ENCODE data around the gene DLG3.

The DLG3 gene

DNA sequence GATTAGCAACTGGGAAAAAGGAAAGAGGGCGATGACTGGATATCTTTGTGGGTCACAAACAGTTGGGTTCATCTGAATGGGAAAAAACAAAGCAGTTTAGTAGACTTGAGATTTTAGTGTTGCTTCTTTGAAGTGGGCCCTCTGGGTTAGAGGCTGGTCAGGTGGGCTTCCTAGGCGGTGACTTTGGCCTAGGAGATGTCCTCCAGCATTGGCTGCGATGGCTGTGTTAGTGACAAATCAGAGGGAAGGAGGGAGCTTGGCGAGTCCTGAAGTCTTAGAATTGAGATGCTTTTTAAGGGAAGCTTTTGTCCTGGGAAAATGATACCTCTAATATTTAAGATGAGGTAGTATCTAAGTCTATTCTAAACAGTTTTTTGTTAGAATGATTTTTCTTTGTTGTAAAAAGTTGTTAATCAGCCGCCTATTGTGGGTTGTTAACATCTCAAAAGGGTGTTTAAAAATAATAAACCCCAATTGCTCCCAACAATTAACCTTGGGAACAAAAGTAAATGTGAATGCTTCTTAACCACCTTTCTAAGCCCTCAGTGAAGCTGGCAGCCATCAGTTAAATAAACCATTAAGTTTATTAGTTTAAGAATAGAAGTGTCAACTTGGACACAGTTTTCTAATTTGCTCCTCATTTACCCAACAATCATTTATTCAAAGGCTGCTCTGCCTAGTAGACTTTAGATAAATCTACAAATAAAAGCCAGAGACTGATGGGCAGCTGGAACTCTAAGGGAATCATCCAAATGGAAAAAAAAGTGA is 31.7 kb downstream of the DLG3 start:
- Histone ChIP-seq H3K36me3 (replicated peaks) (no peaks in the 10 kb centered on the region), H3K4me3 (ENCODE audit: low read depth, low read length) (no peak overlapping the region), H3K27ac (peak overlapping the region; percentile 91), H3K27me3 (replicated peaks) (no peaks in the 10 kb centered on the region)
- no peak for DNase-seq
- in situ Hi-C loops (cut with HindIII; ENCODE audit: low pct_ligation_motif_present, low sequenced_read_pairs): no loop called here
- TF ChIP-seq, protein P1, sequence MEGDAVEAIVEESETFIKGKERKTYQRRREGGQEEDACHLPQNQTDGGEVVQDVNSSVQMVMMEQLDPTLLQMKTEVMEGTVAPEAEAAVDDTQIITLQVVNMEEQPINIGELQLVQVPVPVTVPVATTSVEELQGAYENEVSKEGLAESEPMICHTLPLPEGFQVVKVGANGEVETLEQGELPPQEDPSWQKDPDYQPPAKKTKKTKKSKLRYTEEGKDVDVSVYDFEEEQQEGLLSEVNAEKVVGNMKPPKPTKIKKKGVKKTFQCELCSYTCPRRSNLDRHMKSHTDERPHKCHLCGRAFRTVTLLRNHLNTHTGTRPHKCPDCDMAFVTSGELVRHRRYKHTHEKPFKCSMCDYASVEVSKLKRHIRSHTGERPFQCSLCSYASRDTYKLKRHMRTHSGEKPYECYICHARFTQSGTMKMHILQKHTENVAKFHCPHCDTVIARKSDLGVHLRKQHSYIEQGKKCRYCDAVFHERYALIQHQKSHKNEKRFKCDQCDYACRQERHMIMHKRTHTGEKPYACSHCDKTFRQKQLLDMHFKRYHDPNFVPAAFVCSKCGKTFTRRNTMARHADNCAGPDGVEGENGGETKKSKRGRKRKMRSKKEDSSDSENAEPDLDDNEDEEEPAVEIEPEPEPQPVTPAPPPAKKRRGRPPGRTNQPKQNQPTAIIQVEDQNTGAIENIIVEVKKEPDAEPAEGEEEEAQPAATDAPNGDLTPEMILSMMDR (IDR thresholded peaks at IDR 0.05; ENCODE audit: low read depth, low read length, missing control alignments): no peak

DNA sequence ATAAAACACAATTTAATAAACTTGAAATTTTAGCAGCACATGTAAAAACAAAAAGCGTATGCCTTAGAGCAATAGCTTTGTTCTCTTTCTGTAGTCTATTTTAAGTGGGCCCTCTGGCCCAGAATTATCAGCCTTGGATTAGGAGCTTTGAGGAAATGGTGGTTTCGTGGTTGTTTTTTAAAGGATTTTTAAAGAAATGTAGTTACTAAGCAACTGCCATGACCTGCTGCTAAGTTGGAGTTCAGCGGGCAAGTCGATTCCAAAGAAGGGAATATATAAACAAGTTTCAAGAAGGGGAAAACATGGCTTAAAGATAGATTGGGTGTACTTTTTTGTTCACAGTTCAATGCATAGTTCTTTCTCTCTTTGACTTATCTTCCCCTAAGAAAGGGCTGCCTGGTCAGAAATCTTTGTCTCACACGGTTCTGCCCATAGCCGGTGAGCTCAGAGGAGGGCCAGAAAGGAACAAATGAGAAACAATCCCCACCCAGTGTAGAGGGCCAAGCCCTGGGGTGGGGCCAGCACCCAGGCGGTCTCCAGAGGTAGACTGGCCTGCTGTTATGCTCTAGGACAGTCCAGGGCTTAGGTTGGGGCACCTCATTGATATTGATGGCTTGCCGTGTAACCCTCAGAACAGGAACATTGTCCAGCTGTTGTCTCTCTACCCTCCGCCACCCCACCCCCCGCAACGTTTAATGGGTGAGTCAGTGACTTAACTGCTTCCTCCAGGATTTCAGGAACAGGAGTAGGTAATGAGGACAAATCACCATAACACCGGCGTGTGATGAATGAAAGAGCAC is 32.5 kb downstream of the DLG3 start:
- TF ChIP-seq, protein P1 (IDR thresholded peaks at IDR 0.05; ENCODE audit: low read depth, low read length, missing control alignments): no peak
- Histone ChIP-seq H3K4me3 (ENCODE audit: low read depth, low read length) (peak overlapping the region; percentile 22), H3K36me3 (replicated peaks) (no peaks in the 10 kb centered on the region), H3K27ac (peak overlapping the region; percentile 91), H3K27me3 (replicated peaks) (no peaks in the 10 kb centered on the region)
- peak; percentile 60 for DNase-seq
- in situ Hi-C loops (cut with HindIII; ENCODE audit: low pct_ligation_motif_present, low sequenced_read_pairs): no loop called here

DNA sequence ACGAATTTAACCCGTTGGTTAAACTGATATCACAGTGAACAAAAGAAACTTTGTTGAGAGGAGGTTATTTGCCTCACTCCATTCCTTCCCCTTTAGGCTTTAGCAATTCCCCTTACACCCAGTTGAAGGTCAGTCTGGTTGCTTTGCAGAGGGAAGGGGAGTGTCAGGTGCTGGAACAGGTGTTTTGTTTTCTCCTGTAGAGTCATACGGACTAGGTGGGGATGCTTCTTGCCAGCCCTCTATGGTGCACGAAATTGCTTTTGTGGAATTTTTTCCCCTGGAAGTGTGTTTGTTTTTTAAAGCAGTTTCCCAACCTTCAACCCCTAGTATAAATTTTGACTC is 33.1 kb downstream of the DLG3 start:
- in situ Hi-C loops (cut with HindIII; ENCODE audit: low pct_ligation_motif_present, low sequenced_read_pairs): no loop called here
- Histone ChIP-seq H3K36me3 (replicated peaks) (no peaks in the 10 kb centered on the region), H3K27ac (peak overlapping the region; percentile 91), H3K4me3 (ENCODE audit: low read depth, low read length) (peak overlapping the region; percentile 7), H3K27me3 (replicated peaks) (no peaks in the 10 kb centered on the region)
- TF ChIP-seq, protein P1 (IDR thresholded peaks at IDR 0.05; ENCODE audit: low read depth, low read length, missing control alignments): no peak
- no peak for DNase-seq

DNA sequence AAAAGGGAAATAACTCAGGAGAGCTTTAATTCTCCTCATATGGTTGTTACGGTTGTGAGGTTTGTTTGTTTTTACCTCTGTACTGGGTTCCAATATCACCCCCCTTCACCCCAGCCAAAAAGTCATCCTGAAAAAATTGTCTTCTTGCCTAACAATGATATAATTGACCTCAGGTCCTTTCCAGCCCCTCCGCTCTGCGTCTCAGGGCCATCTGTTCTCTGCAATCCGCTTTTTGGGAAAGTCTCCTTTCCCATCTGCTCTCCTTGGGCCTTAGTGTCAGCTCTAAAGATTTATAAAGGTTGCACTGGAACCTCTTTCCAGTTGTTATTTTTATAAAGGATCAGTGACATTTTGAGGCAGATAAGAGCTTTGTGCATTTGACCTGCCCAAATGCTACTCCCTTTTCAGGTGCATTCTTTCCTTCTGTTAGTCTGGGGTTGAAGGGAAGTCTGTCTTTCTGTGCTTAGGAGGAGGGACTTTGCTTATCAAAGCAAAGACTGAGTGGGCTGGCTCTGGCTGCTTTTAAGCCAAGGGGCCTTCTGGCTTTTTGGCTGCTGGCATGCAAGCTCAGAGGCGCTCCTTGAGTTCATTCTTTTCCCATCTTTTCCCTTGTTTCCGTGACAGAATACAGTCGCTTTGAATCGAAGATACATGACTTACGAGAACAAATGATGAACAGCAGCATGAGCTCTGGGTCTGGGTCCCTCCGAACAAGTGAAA is 34.1 kb downstream of the DLG3 start:
- no peaks in the 10 kb centered on the region for H3K27me3 ChIP-seq (replicated peaks)
- DNase-seq: peak; percentile 11
- in situ Hi-C loops (cut with HindIII; ENCODE audit: low pct_ligation_motif_present, low sequenced_read_pairs): no loop called here
- H3K36me3 ChIP-seq (replicated peaks): no peaks in the 10 kb centered on the region
- peak overlapping the region; percentile 91 for H3K27ac ChIP-seq
- H3K4me3 ChIP-seq (ENCODE audit: low read depth, low read length): peak overlapping the region; percentile 4
- TF ChIP-seq, protein P1 (IDR thresholded peaks at IDR 0.05; ENCODE audit: low read depth, low read length, missing control alignments): no peak

DNA sequence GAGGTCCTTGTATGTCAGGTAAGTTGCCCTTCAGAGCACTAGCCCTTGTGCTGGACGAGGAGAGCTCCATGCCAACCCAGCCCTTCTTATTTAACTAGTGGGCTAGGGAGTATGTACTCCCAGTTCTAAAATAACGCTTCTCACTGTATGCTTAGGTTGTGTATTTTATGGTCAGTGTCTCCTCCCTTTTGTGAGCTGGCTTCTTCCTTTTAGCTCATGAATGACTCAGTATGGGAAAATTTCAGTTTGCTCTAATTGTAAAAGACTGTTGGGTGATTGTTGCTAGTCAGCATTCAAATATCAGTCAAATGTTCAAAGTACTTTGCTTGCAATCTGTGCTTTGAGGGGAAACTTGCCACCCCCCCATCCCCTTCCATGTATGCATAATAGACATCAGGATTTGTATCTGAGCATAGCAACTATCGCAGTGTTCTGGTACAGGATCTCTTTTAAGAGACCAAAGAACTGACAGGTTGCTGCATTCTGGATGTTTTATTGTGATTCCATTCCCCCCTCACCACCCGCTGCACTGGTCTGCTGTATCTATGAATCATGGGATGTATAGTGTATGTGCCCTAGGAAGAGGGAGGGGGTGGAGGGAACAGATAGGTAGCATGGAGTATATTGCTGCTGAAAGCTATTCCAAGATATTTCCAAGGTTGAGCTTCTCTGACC is 34.7 kb downstream of the DLG3 start:
- Histone ChIP-seq H3K27me3 (replicated peaks) (no peaks in the 10 kb centered on the region), H3K27ac (peak overlapping the region; percentile 91), H3K4me3 (ENCODE audit: low read depth, low read length) (peak overlapping the region; percentile 4), H3K36me3 (replicated peaks) (no peaks in the 10 kb centered on the region)
- TF ChIP-seq, protein P1 (IDR thresholded peaks at IDR 0.05; ENCODE audit: low read depth, low read length, missing control alignments): no peak
- in situ Hi-C loops (cut with HindIII; ENCODE audit: low pct_ligation_motif_present, low sequenced_read_pairs): no loop called here
- peak; percentile 54 for DNase-seq

Data from brain microvascular endothelial cell (primary cell).